HepG2 (cell line): ENCODE measurements around the gene ATAD3C. TPM values are rescaled to one million over a fixed set of nuclear protein-coding genes. Genes with fewer than 3 reads are reported as not detected.

Experiments used
- ETS1 ChIP-seq: sonication (generic); formaldehyde crosslinking; IDR thresholded peaks from 2 replicates; pipeline ENCODE4 v1.4.0; 2020; ENCODE audit warnings: missing genetic modification reagents
- FOXP1 ChIP-seq, 2 experiments: fragments of 450-650 bp in 1 of 2; IDR thresholded peaks; 2 replicates each; pipeline ENCODE4 v1.6.1; 2017 to 2018; ENCODE audit warnings: antibody characterized with exemption in 1 of 2
- GTF2F1 ChIP-seq: fragments of 150-350 bp; IDR thresholded peaks from 2 replicates; pipeline ENCODE4 v1.6.1; 2014; ENCODE audit warnings: low read length
- GZF1 ChIP-seq: sonication (generic); formaldehyde crosslinking; IDR thresholded peaks from 2 replicates; pipeline ENCODE4 v1.5.1; 2020; ENCODE audit warnings: mild to moderate bottlenecking, missing genetic modification reagents
- HNF4A ChIP-seq: sonication (generic); formaldehyde crosslinking; IDR thresholded peaks from 2 replicates; pipeline ENCODE4 v1.4.0; 2020; ENCODE audit warnings: missing genetic modification reagents
- HNRNPL ChIP-seq: fragments of 200-400 bp; formaldehyde crosslinking; IDR thresholded peaks from 2 replicates; pipeline ENCODE4 v1.6.1; 2017; ENCODE audit warnings: mild to moderate bottlenecking, low read depth, low read length
- HOXD1 ChIP-seq: sonication (generic); formaldehyde crosslinking; IDR thresholded peaks from 2 replicates; pipeline ENCODE4 v1.5.0; 2020; ENCODE audit warnings: missing genetic modification reagents
- MAFF ChIP-seq: IDR thresholded peaks from 2 replicates; pipeline ENCODE4 v1.6.1; 2011; ENCODE audit warnings: low read depth, low read length, improper control_type of control experiment
- MAZ ChIP-seq, 2 experiments: sonication (generic) in 1 of 2; formaldehyde crosslinking in 1 of 2; IDR thresholded peaks; 2 replicates each; pipeline versions ENCODE4 v1.5.0 to v1.6.1; 2012 to 2020; ENCODE audit warnings: low read depth in 2 of 2, mild to moderate bottlenecking in 2 of 2, borderline replicate concordance in 1 of 2, improper control_type of control experiment in 1 of 2, low read length in 1 of 2, missing genetic modification reagents in 1 of 2, moderate library complexity in 1 of 2
- PAWR ChIP-seq: sonication (generic); formaldehyde crosslinking; IDR thresholded peaks from 2 replicates; pipeline ENCODE4 v1.4.0; 2020; ENCODE audit warnings: missing genetic modification reagents, mild to moderate bottlenecking, borderline replicate concordance
- PLRG1 ChIP-seq: fragments of 450-650 bp; conservative IDR thresholded peaks from 2 replicates; pipeline ENCODE4 v1.6.1; 2016
- POLR2A ChIP-seq, 2 experiments: IDR thresholded peaks; 2 replicates each; pipeline ENCODE4 v1.6.1; 2011; ENCODE audit warnings: low read depth in 2 of 2, low read length in 2 of 2, mild to moderate bottlenecking in 1 of 2, moderate library complexity in 1 of 2; ENCODE audit not compliant: insufficient read depth in 1 of 2
- PRPF4 ChIP-seq: fragments of 200-400 bp; formaldehyde crosslinking; IDR thresholded peaks from 2 replicates; pipeline ENCODE4 v1.6.1; 2016; ENCODE audit warnings: low read length, low read depth; ENCODE audit not compliant: poor library complexity, severe bottlenecking
- RBFOX2 ChIP-seq: fragments of 200-400 bp; formaldehyde crosslinking; IDR thresholded peaks from 2 replicates; pipeline ENCODE4 v1.6.1; 2017; ENCODE audit warnings: low read depth, mild to moderate bottlenecking, low read length
- SIN3A ChIP-seq: IDR thresholded peaks from 2 replicates; pipeline ENCODE4 v1.6.1; 2011; ENCODE audit warnings: low read depth, mild to moderate bottlenecking, control low read depth, low read length, borderline replicate concordance
- SP4 ChIP-seq: sonication (generic); formaldehyde crosslinking; IDR thresholded peaks from 2 replicates; pipeline ENCODE4 v1.8.1; 2023; ENCODE audit warnings: mild to moderate bottlenecking, missing genetic modification reagents
- SP5 ChIP-seq: IDR thresholded peaks from 2 replicates; pipeline ENCODE4 v1.6.1; 2016; ENCODE audit warnings: low read depth, borderline replicate concordance
- TAF15 ChIP-seq: fragments of 200-400 bp; formaldehyde crosslinking; IDR thresholded peaks from one replicate; pipeline ENCODE4 v1.6.1; 2018; ENCODE audit warnings: mild to moderate bottlenecking, low read depth, low read length; ENCODE audit not compliant: poor library complexity, severe bottlenecking
- TMF1 ChIP-seq: sonication (generic); formaldehyde crosslinking; IDR thresholded peaks from 2 replicates; pipeline ENCODE4 v1.8.1; 2022; ENCODE audit warnings: low read depth, missing genetic modification reagents
- ZNF264 ChIP-seq: sonication (generic); formaldehyde crosslinking; IDR thresholded peaks from 2 replicates; pipeline ENCODE4 v1.4.0; 2020; ENCODE audit warnings: missing genetic modification reagents
- ZNF430 ChIP-seq: sonication (generic); formaldehyde crosslinking; IDR thresholded peaks from 2 replicates; pipeline ENCODE4 v1.9.0; 2021; ENCODE audit warnings: mild to moderate bottlenecking, missing genetic modification reagents
- ZNF431 ChIP-seq: sonication (generic); formaldehyde crosslinking; IDR thresholded peaks from 2 replicates; pipeline ENCODE4 v1.9.0; 2022; ENCODE audit warnings: missing genetic modification reagents, low read depth, mild to moderate bottlenecking, borderline replicate concordance
- ZNF432 ChIP-seq: sonication (generic); formaldehyde crosslinking; IDR thresholded peaks from 2 replicates; pipeline ENCODE4 v1.5.0; 2020; ENCODE audit warnings: missing genetic modification reagents, mild to moderate bottlenecking, borderline replicate concordance
- ZNF510 ChIP-seq: sonication (generic); formaldehyde crosslinking; IDR thresholded peaks from 2 replicates; pipeline ENCODE4 v1.4.0; 2020; ENCODE audit warnings: low read depth, mild to moderate bottlenecking, missing genetic modification reagents
- ZNF839 ChIP-seq: sonication (generic); formaldehyde crosslinking; IDR thresholded peaks from 2 replicates; pipeline ENCODE4 v1.4.0; 2020; ENCODE audit warnings: missing genetic modification reagents, mild to moderate bottlenecking, borderline replicate concordance
- polyA plus RNA-seq, 8 experiments: library from polyadenylated mRNA; depleted of rRNA in 3 of 8; stranded (reverse) in 7 of 8; unstranded in 1 of 8; fragments of >200 nt; fragmentation: Illumina TruSeq in 4 of 8; extraction: Trizol in 4 of 8; gene quantifications; 2 replicates each; pipeline versions ENCODE4 v1.2.1 to v1.2.3, GENCODE V29; 2011 to 2016; ENCODE audit warnings: low read depth in 4 of 8, missing spikeins in 1 of 8, mixed read lengths in 1 of 8; ENCODE audit not compliant: insufficient read depth in 1 of 8
- total RNA-seq, 5 experiments: library from RNA; depleted of rRNA; stranded (reverse); fragments of >200 nt; fragmentation: Illumina TruSeq; extraction: Trizol; gene quantifications; 2 replicates each; pipeline ENCODE4 v1.2.3, GENCODE V29; 2016; ENCODE audit warnings: low read depth in 1 of 5
- TF ChIP-seq, protein P1 (sequence below): IDR thresholded peaks from 2 replicates; pipeline ENCODE4 v1.6.1; 2012; ENCODE audit warnings: inconsistent platforms
- TF ChIP-seq, protein P2 (sequence below): IDR thresholded peaks from 2 replicates; pipeline ENCODE4 v1.6.1; 2016
- TF ChIP-seq, protein P3 (sequence below): sonication (generic); formaldehyde crosslinking; IDR thresholded peaks from 2 replicates; pipeline ENCODE4 v1.8.0; 2022; ENCODE audit warnings: missing genetic modification reagents, mild to moderate bottlenecking, borderline replicate concordance

The ATAD3C gene
- total and polyA plus RNA-seq, 2 of the 13 experiments (the other 11 are each of a cell fraction or from before 2014, with no cell fraction given) = 2.4 to 3.2 TPM

- TF ChIP-seq ETS1 (CRISPR knock-in tag) (no peak), PLRG1 (no peak), ZNF264 (CRISPR knock-in tag) (no peak), TAF15 (no peak), HOXD1 (CRISPR knock-in tag) (no peak; the same call in 1 of the 2 replicates), SIN3A (peak; percentile 82; the same call in 1 of the 2 replicates), PRPF4 (no peak), PAWR (no peak), TMF1 (CRISPR knock-in tag) (no peak), ZNF431 (CRISPR knock-in tag) (no peak), POLR2A (IDR thresholded peaks at IDR 0.05; ENCODE audit: insufficient read depth in 1 of 2, low read depth in 2 of 2, low read length in 2 of 2) (peak in 1 of 2 experiments; percentile 68; a peak in 2 of 4 replicates), MAFF (no peak), SP4 (no peak), GZF1 (no peak), ZNF430 (no peak; the same call in 1 of the 2 replicates), RBFOX2 (peak; percentile 69), HNF4A (CRISPR knock-in tag) (peak; percentile 67), GTF2F1 (no peak), MAZ (IDR thresholded peaks at IDR 0.05; ENCODE audit: borderline replicate concordance, low read depth, low read length) (no peak), MAZ (CRISPR knock-in tag; IDR thresholded peaks at IDR 0.05; ENCODE audit: low read depth) (no peak), SP5 (peak; percentile 58), ZNF510 (no peak), FOXP1 (IDR thresholded peaks at IDR 0.05) (no peak), FOXP1 (CRISPR knock-in tag; IDR thresholded peaks at IDR 0.05) (no peak; the same call in 1 of the 2 replicates), ZNF432 (CRISPR knock-in tag) (no peak), ZNF839 (CRISPR knock-in tag) (no peak), HNRNPL (peak; percentile 99)
- TF ChIP-seq, protein P1, sequence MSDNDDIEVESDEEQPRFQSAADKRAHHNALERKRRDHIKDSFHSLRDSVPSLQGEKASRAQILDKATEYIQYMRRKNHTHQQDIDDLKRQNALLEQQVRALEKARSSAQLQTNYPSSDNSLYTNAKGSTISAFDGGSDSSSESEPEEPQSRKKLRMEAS = peak; percentile 61
- TF ChIP-seq, protein P2, sequence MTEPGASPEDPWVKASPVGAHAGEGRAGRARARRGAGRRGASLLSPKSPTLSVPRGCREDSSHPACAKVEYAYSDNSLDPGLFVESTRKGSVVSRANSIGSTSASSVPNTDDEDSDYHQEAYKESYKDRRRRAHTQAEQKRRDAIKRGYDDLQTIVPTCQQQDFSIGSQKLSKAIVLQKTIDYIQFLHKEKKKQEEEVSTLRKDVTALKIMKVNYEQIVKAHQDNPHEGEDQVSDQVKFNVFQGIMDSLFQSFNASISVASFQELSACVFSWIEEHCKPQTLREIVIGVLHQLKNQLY = peak; percentile 52; the same call in 1 of the 2 replicates
- TF ChIP-seq, protein P3, sequence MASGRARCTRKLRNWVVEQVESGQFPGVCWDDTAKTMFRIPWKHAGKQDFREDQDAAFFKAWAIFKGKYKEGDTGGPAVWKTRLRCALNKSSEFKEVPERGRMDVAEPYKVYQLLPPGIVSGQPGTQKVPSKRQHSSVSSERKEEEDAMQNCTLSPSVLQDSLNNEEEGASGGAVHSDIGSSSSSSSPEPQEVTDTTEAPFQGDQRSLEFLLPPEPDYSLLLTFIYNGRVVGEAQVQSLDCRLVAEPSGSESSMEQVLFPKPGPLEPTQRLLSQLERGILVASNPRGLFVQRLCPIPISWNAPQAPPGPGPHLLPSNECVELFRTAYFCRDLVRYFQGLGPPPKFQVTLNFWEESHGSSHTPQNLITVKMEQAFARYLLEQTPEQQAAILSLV = peak; percentile 70; the same call in 1 of the 2 replicates
Observed at GRCh38 chr1:1421147-1421906, 28.2 kb upstream of the ATAD3C start, which contains the start of gene ANKRD65 (continued).
